SK-N-SH treated with all-trans-retinoic acid at 6 μM for 48 hours (cell line): ENCODE measurements around the gene REEP6.

Experiments used
- CREB5 ChIP-seq: fragments of 250-450 bp; sonication (Bioruptor Pico); IDR thresholded peaks from 2 replicates; pipeline ENCODE4 v1.5.1; 2020; ENCODE audit warnings: low read depth, mild to moderate bottlenecking, moderate library complexity
- ESRRG ChIP-seq: fragments of 250-450 bp; sonication (Bioruptor Pico); IDR thresholded peaks from 2 replicates; pipeline ENCODE4 v1.6.1; 2021; ENCODE audit warnings: mild to moderate bottlenecking
- OSR1 ChIP-seq: fragments of 250-450 bp; sonication (Bioruptor Pico); IDR thresholded peaks from 2 replicates; pipeline ENCODE4 v1.8.0; 2022; ENCODE audit warnings: moderate library complexity, mild to moderate bottlenecking, inconsistent platforms
- PATZ1 ChIP-seq: fragments of 250-450 bp; sonication (Bioruptor Pico); IDR thresholded peaks from 2 replicates; pipeline ENCODE4 v1.8.0; 2020; ENCODE audit warnings: mild to moderate bottlenecking, moderate library complexity, borderline replicate concordance
- POU6F1 ChIP-seq: fragments of 250-450 bp; sonication (Bioruptor Pico); IDR thresholded peaks from 2 replicates; pipeline ENCODE4 v1.8.0; 2021; ENCODE audit warnings: low read depth, mild to moderate bottlenecking, moderate library complexity, borderline replicate concordance
- TSHZ2 ChIP-seq: fragments of 250-450 bp; sonication (Bioruptor Pico); IDR thresholded peaks from 2 replicates; pipeline ENCODE4 v1.5.0; 2020; ENCODE audit warnings: mild to moderate bottlenecking, moderate library complexity

- TF ChIP-seq PATZ1 (CRISPR knock-in tag), result no peak
- no peak for TF ChIP-seq TSHZ2 (CRISPR knock-in tag)
- no peak for TF ChIP-seq ESRRG
- no peak for TF ChIP-seq CREB5 (CRISPR knock-in tag)
- TF ChIP-seq OSR1 (CRISPR knock-in tag), result no peak
- no peak for TF ChIP-seq POU6F1 (CRISPR knock-in tag)
These were observed 40.6 kb downstream of the REEP6 start for GRCh38 chr19:1531587-1531986.
